Measurements from ENCODE around the gene CP. TPM values are rescaled to one million over a fixed set of nuclear protein-coding genes. Genes with fewer than 3 reads are reported as not detected.

The CP gene
- total and polyA plus RNA-seq, 2 of the 13 experiments (the other 11 are each of a cell fraction or from before 2014, with no cell fraction given), result 42.6 to 789 TPM

- TF ChIP-seq ZEB1 (IDR thresholded peaks at IDR 0.05; ENCODE audit: insufficient replicate concordance, low read depth) (no peak), RFX1 (IDR thresholded peaks at IDR 0.05) (no peak), ZNF235 (CRISPR knock-in tag; IDR thresholded peaks at IDR 0.05; ENCODE audit: borderline replicate concordance) (peak; percentile 74), ATAD3A (CRISPR knock-in tag; IDR thresholded peaks at IDR 0.05) (no peak), ZNF12 (CRISPR knock-in tag; IDR thresholded peaks at IDR 0.05) (peak; percentile 56), ASH2L (IDR thresholded peaks at IDR 0.05; ENCODE audit: insufficient read length, low read depth, low read length) (peak; percentile 94), LRRFIP1 (CRISPR knock-in tag; conservative IDR thresholded peaks at IDR 0.05) (no peak), MAFG (CRISPR knock-in tag; IDR thresholded peaks at IDR 0.05) (no peak), ZNF510 (CRISPR knock-in tag; IDR thresholded peaks at IDR 0.05; ENCODE audit: low read depth) (peak; percentile 57; the same call in 1 of the 2 replicates), NFKB2 (CRISPR knock-in tag; IDR thresholded peaks at IDR 0.05; ENCODE audit: borderline replicate concordance) (peak; percentile 91; the same call in 1 of the 2 replicates), ZNF614 (CRISPR knock-in tag; IDR thresholded peaks at IDR 0.05; ENCODE audit: borderline replicate concordance) (no peak; the same call in 1 of the 2 replicates), ETV6 (CRISPR knock-in tag; conservative IDR thresholded peaks at IDR 0.05) (no peak), E2F1 (CRISPR knock-in tag; IDR thresholded peaks at IDR 0.05) (peak; percentile 91), ARID5B (CRISPR knock-in tag; IDR thresholded peaks at IDR 0.05) (peak; percentile 74; the same call in 1 of the 2 replicates), PRMT3 (CRISPR knock-in tag; IDR thresholded peaks at IDR 0.05; ENCODE audit: borderline replicate concordance, low read depth) (0 out of 2 replicates have a peak, but pooled peaks have one; percentile 65), HOXA5 (CRISPR knock-in tag; IDR thresholded peaks at IDR 0.05) (no peak; the same call in none of the 2 replicates), ZNF816 (CRISPR knock-in tag; IDR thresholded peaks at IDR 0.05; ENCODE audit: borderline replicate concordance) (0 out of 2 replicates have a peak, but pooled peaks have one; percentile 73), XRCC5 (optimal IDR thresholded peaks at IDR 0.05; ENCODE audit: low read length) (peak; percentile 37), MXI1 (IDR thresholded peaks at IDR 0.05; ENCODE audit: borderline replicate concordance, low read depth, low read length) (peak; percentile 86; the same call in 1 of the 3 replicates), ZSCAN21 (CRISPR knock-in tag; IDR thresholded peaks at IDR 0.05; ENCODE audit: borderline replicate concordance) (peak; percentile 81), KMT2A (CRISPR knock-in tag; IDR thresholded peaks at IDR 0.05) (peak; percentile 94), ZNF431 (CRISPR knock-in tag; IDR thresholded peaks at IDR 0.05; ENCODE audit: borderline replicate concordance, low read depth) (peak; percentile 64; the same call in 1 of the 2 replicates)
These were observed 92.1 kb downstream of the CP start, which contains the start of gene HPS3 (continued) for GRCh38 chr3:149129326-149130205.

Data from HepG2 (cell line).